Measurements from ENCODE around the gene CCDC137. TPM values are rescaled to one million over a fixed set of nuclear protein-coding genes. Genes with fewer than 3 reads are reported as not detected.

Gene CCDC137
- total and polyA plus RNA-seq, 2 of the 13 experiments (the other 11 are each of a cell fraction or from before 2014, with no cell fraction given) = 14.6 to 39.1 TPM

GRCh38 chr17:81666342-81667191, at the start of gene CCDC137, which contains the start of gene OXLD1 (continued):
- peak in 1 of 2 experiments; percentile 57; a peak in 1 of 4 replicates for TF ChIP-seq ATF4 (CRISPR knock-in tag; IDR thresholded peaks at IDR 0.05)
- 0 out of 2 replicates have a peak, but pooled peaks have one; percentile 44 for TF ChIP-seq TFE3 (CRISPR knock-in tag; IDR thresholded peaks at IDR 0.05)
- peak; percentile 66; the same call in 1 of the 2 replicates for TF ChIP-seq E2F5 (CRISPR knock-in tag; conservative IDR thresholded peaks at IDR 0.05)
- TF ChIP-seq ZNF207 (IDR thresholded peaks at IDR 0.05; ENCODE audit: borderline replicate concordance) = no peak
- 0 out of 2 replicates have a peak, but pooled peaks have one; percentile 80 for TF ChIP-seq ZNF180 (CRISPR knock-in tag; IDR thresholded peaks at IDR 0.05; ENCODE audit: borderline replicate concordance, low read depth)
- peak; percentile 96 for TF ChIP-seq NR2C2 (CRISPR knock-in tag; IDR thresholded peaks at IDR 0.05; ENCODE audit: borderline replicate concordance)
- no peak; the same call in 1 of the 2 replicates for TF ChIP-seq JDP2 (CRISPR knock-in tag; IDR thresholded peaks at IDR 0.05; ENCODE audit: borderline replicate concordance)
- TF ChIP-seq ZNF234 (CRISPR knock-in tag; conservative IDR thresholded peaks at IDR 0.05) = peak; percentile 79; the same call in 1 of the 2 replicates
- TF ChIP-seq HOXA9 (CRISPR knock-in tag; IDR thresholded peaks at IDR 0.05; ENCODE audit: borderline replicate concordance) = no peak
- peak; percentile 72; the same call in 1 of the 2 replicates for TF ChIP-seq KLF13 (CRISPR knock-in tag; IDR thresholded peaks at IDR 0.05)
- TF ChIP-seq PHF8 (CRISPR knock-in tag; IDR thresholded peaks at IDR 0.05) = peak; percentile 92
- TF ChIP-seq SRY (CRISPR knock-in tag; IDR thresholded peaks at IDR 0.05) = peak; percentile 95
- no peak for TF ChIP-seq ZNF781 (CRISPR knock-in tag; IDR thresholded peaks at IDR 0.05; ENCODE audit: borderline replicate concordance, not compliant biosample characterization)
- TF ChIP-seq ZNF468 (CRISPR knock-in tag; IDR thresholded peaks at IDR 0.05) = no peak
- TF ChIP-seq E2F2 (CRISPR knock-in tag; IDR thresholded peaks at IDR 0.05; ENCODE audit: borderline replicate concordance) = peak; percentile 77; the same call in 1 of the 2 replicates
- TF ChIP-seq BRD4 (CRISPR knock-in tag; IDR thresholded peaks at IDR 0.05) = peak; percentile 88
- peak; percentile 89 for TF ChIP-seq MTF1 (CRISPR knock-in tag; IDR thresholded peaks at IDR 0.05)
- peak; percentile 39; the same call in 1 of the 2 replicates for TF ChIP-seq FOSL2 (CRISPR knock-in tag; IDR thresholded peaks at IDR 0.05)
- TF ChIP-seq TERF1 (CRISPR knock-in tag; IDR thresholded peaks at IDR 0.05) = no peak
- no peak for TF ChIP-seq TRAFD1 (CRISPR knock-in tag; IDR thresholded peaks at IDR 0.05; ENCODE audit: borderline replicate concordance)
- peak; percentile 97 for TF ChIP-seq GATAD1 (CRISPR knock-in tag; IDR thresholded peaks at IDR 0.05)
